Measurements from ENCODE around the gene TIA1. TPM values are rescaled to one million over a fixed set of nuclear protein-coding genes. Genes with fewer than 3 reads are reported as not detected.

The TIA1 gene
- total RNA-seq, 1 experiment from 2014 or later: 130 TPM

GRCh38 chr2:70203086-70203485 lies 45.3 kb downstream of the TIA1 start:
- no TSS peak for BruUV-seq (replicated peaks)
- Mint-ChIP-seq H3K9me3 (ENCODE audit: low read depth, unreplicated experiment) (no peaks in the 10 kb centered on the region), H3K27ac (ENCODE audit: unreplicated experiment) (no peak overlapping the region), H3K36me3 (ENCODE audit: insufficient read depth, unreplicated experiment) (no peaks in the 10 kb centered on the region), H3K27me3 (ENCODE audit: unreplicated experiment) (no peaks in the 10 kb centered on the region), H3K4me3 (ENCODE audit: low read depth, unreplicated experiment) (no peak overlapping the region), H3K4me1 (ENCODE audit: low read depth, unreplicated experiment) (no peaks in the 10 kb centered on the region)
- intact Hi-C loops (cut with micrococcal nuclease; ENCODE audit: unreplicated experiment): no loop called here
- no peak for DNase-seq
- TF ChIP-seq, protein P1, sequence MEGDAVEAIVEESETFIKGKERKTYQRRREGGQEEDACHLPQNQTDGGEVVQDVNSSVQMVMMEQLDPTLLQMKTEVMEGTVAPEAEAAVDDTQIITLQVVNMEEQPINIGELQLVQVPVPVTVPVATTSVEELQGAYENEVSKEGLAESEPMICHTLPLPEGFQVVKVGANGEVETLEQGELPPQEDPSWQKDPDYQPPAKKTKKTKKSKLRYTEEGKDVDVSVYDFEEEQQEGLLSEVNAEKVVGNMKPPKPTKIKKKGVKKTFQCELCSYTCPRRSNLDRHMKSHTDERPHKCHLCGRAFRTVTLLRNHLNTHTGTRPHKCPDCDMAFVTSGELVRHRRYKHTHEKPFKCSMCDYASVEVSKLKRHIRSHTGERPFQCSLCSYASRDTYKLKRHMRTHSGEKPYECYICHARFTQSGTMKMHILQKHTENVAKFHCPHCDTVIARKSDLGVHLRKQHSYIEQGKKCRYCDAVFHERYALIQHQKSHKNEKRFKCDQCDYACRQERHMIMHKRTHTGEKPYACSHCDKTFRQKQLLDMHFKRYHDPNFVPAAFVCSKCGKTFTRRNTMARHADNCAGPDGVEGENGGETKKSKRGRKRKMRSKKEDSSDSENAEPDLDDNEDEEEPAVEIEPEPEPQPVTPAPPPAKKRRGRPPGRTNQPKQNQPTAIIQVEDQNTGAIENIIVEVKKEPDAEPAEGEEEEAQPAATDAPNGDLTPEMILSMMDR (IDR thresholded peaks at IDR 0.05; ENCODE audit: unreplicated experiment): no peak
- CTCF ChIA-PET: no interaction called here

DNA sequence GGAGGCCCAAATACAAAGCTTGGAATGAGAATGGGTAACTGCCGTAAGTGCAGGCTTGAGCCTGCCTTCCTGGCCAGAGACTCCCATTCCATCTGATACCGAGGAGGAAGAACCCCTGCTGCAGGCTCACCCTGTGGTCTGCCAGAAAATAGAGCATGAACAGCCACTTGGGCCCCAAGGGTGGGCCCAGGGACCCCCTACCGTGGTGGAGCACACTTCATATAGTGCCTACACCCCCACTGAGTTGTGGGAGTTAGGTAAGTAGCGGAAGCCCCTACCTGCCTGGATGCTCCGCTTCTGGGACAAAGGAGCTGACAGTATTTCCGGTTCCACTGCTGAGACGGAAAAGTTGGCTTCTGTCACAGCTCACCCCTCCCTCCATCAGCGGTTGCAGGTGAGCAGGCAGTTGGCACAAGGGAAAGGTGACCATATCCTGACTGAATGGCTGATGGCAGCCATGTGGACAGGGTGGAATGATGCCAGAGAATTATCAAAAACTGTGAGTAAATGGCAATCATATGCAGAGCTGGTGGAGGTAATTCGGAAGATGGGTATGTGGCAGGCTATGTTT lies 46.1 kb downstream of the TIA1 start:
- Mint-ChIP-seq H3K9me3 (ENCODE audit: low read depth, unreplicated experiment) (no peaks in the 10 kb centered on the region), H3K27me3 (ENCODE audit: unreplicated experiment) (no peaks in the 10 kb centered on the region), H3K36me3 (ENCODE audit: insufficient read depth, unreplicated experiment) (no peaks in the 10 kb centered on the region), H3K4me1 (ENCODE audit: low read depth, unreplicated experiment) (no peaks in the 10 kb centered on the region), H3K27ac (ENCODE audit: unreplicated experiment) (no peak overlapping the region), H3K4me3 (ENCODE audit: low read depth, unreplicated experiment) (no peak overlapping the region)
- no TSS peak for BruUV-seq (replicated peaks)
- TF ChIP-seq, protein P1 (IDR thresholded peaks at IDR 0.05; ENCODE audit: unreplicated experiment): no peak
- intact Hi-C loops (cut with micrococcal nuclease; ENCODE audit: unreplicated experiment): no loop called here
- no peak for DNase-seq
- CTCF ChIA-PET: no interaction called here

GRCh38 chr2:70201831-70202230 lies 46.6 kb downstream of the TIA1 start:
- Mint-ChIP-seq H3K4me1 (ENCODE audit: low read depth, unreplicated experiment) (no peaks in the 10 kb centered on the region), H3K36me3 (ENCODE audit: insufficient read depth, unreplicated experiment) (no peaks in the 10 kb centered on the region), H3K27ac (ENCODE audit: unreplicated experiment) (no peak overlapping the region), H3K4me3 (ENCODE audit: low read depth, unreplicated experiment) (no peak overlapping the region), H3K27me3 (ENCODE audit: unreplicated experiment) (no peaks in the 10 kb centered on the region), H3K9me3 (ENCODE audit: low read depth, unreplicated experiment) (no peaks in the 10 kb centered on the region)
- BruUV-seq (replicated peaks): no TSS peak
- TF ChIP-seq, protein P1 (IDR thresholded peaks at IDR 0.05; ENCODE audit: unreplicated experiment): no peak
- CTCF ChIA-PET: no interaction called here
- intact Hi-C loops (cut with micrococcal nuclease; ENCODE audit: unreplicated experiment): no loop called here
- DNase-seq: no peak

DNA sequence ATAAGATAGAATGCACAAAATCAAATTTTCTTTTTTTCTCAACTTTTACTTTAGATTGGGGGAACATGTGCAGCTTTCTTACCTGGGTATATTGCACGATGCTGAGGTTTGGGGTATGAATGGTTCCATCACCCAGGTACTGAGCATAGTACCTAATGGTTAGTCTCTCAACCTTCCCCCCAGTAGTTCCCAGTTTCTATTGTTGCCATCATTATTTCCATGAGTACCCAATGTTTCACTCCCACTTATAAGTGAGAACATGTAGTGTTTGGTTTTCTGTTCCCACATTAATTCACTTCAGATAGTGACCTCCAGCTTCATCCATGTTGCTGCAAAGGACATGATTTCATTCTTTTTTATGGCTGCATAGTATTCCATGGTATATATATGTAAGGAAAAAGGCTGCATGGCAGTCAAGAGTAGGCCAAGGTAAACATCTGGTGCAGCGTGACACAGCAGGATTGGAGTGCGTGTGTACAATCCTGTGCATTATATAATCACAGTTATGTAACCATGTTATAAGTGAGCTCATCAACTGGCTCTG lies 47.1 kb downstream of the TIA1 start:
- CTCF ChIA-PET: no interaction called here
- Mint-ChIP-seq H3K4me3 (ENCODE audit: low read depth, unreplicated experiment) (no peak overlapping the region), H3K27ac (ENCODE audit: unreplicated experiment) (no peak overlapping the region), H3K4me1 (ENCODE audit: low read depth, unreplicated experiment) (no peaks in the 10 kb centered on the region), H3K36me3 (ENCODE audit: insufficient read depth, unreplicated experiment) (no peaks in the 10 kb centered on the region), H3K9me3 (ENCODE audit: low read depth, unreplicated experiment) (no peaks in the 10 kb centered on the region), H3K27me3 (ENCODE audit: unreplicated experiment) (no peaks in the 10 kb centered on the region)
- DNase-seq: no peak
- intact Hi-C loops (cut with micrococcal nuclease; ENCODE audit: unreplicated experiment): no loop called here
- BruUV-seq (replicated peaks): no TSS peak
- TF ChIP-seq, protein P1 (IDR thresholded peaks at IDR 0.05; ENCODE audit: unreplicated experiment): no peak

Measured in Calu3 (cell line).